HCT116 (cell line): ENCODE data around the gene LRRC2. TPM values are rescaled to one million over a fixed set of nuclear protein-coding genes. Genes with fewer than 3 reads are reported as not detected.

Source experiments
- ATAC-seq: fragments of 200-7000 bp; cut with Tn5 transposase; 2 replicates; pipeline ENCODE4 v1.9.1; 2020; ENCODE audit warnings: mild to moderate bottlenecking, moderate library complexity
- BruUV-seq: library from RNA; stranded (reverse); fragments of 400-500 nt; replicated peaks from 2 replicates; lab custom pipeline; 2021; lab: Mats Ljungman, UMichigan
- CTCF ChIA-PET: fragments of 300-600 bp; sonication (Branson Sonifier 250); formaldehyde crosslinking; loops from one replicate; lab custom pipeline; 2021; ENCODE audit warnings: antibody characterized with exemption; lab: Charles Lee
- POLR2A ChIA-PET: fragments of 300-600, 350-600 bp; sonication (Branson Sonifier 250); formaldehyde crosslinking; loops from one replicate; lab custom pipeline; 2021; ENCODE audit warnings: antibody characterized with exemption; lab: Charles Lee
- RAD21 ChIA-PET, 2 experiments: fragments of 300-600 bp; sonication (Branson Sonifier 250); formaldehyde crosslinking; loops; one replicate each; lab custom pipeline; 2023; ENCODE audit warnings: low total read pairs in 2 of 2; ENCODE audit not compliant: uncharacterized antibody in 2 of 2, unreplicated experiment in 2 of 2, low non-redundant PET in 1 of 2; lab: Charles Lee
- DNase-seq: peaks from one replicate; pipeline ENCODE4 v3.0.0-alpha.2; 2010; ENCODE audit warnings: low read depth, low spot score
- H2AFZ ChIP-seq: fragments of 200-600 bp; shearing (Covaris generic), sonication (generic); 2 replicates; pipeline ENCODE4 v1.6.1; 2017; ENCODE audit warnings: low read depth, mixed run types, mixed read lengths, antibody characterized with exemption, low read length; ENCODE audit not compliant: poor library complexity, severe bottlenecking
- H3K27ac ChIP-seq: 2 replicates; pipeline ENCODE4 v1.5.1; 2012; ENCODE audit warnings: low read depth, low read length
- H3K27me3 ChIP-seq: fragments of 200-600 bp; sonication (generic); 2 replicates; pipeline ENCODE4 v1.6.1; 2016; ENCODE audit warnings: mixed run types, low read length, mixed read lengths; ENCODE audit not compliant: insufficient read depth
- H3K36me3 ChIP-seq, 2 experiments: fragments of 200-500 bp in 1 of 2; fragments of 200-600 bp in 1 of 2; sonication (Bioruptor generic) in 1 of 2; sonication (generic) in 1 of 2; 2 replicates each; pipeline versions ENCODE4 v1.5.1 to v1.6.1; 2014 to 2016; ENCODE audit warnings: low read length in 2 of 2, inconsistent platforms in 1 of 2, mixed read lengths in 1 of 2, mixed run types in 1 of 2; ENCODE audit not compliant: insufficient read depth in 2 of 2, control insufficient read depth in 1 of 2
- H3K4me1 ChIP-seq, 2 experiments: fragments of 200-600 bp in 1 of 2; sonication (generic) in 1 of 2; 2 replicates each; pipeline versions ENCODE4 v1.5.1 to v1.6.1; 2012 to 2017; ENCODE audit warnings: low read length in 2 of 2, inconsistent platforms in 1 of 2, mild to moderate bottlenecking in 1 of 2, mixed read lengths in 1 of 2, mixed run types in 1 of 2, moderate library complexity in 1 of 2; ENCODE audit not compliant: insufficient read depth in 2 of 2, control insufficient read depth in 1 of 2
- H3K4me2 ChIP-seq: fragments of 200-600 bp; sonication (generic); 2 replicates; pipeline ENCODE4 v1.6.1; 2017; ENCODE audit warnings: mixed run types, low read length, mixed read lengths
- H3K4me3 ChIP-seq, 2 experiments: fragments of 200-600 bp in 1 of 2; sonication (generic) in 1 of 2; replicated peaks in 1 of 2; 2 replicates each; pipeline ENCODE4 v1.5.1; 2011 to 2016; ENCODE audit warnings: low read length in 2 of 2, control low read depth in 1 of 2, low read depth in 1 of 2, mild to moderate bottlenecking in 1 of 2, mixed read lengths in 1 of 2, mixed run types in 1 of 2
- H3K79me2 ChIP-seq: fragments of 200-600 bp; sonication (generic); 2 replicates; pipeline ENCODE4 v1.6.1; 2017; ENCODE audit warnings: mild to moderate bottlenecking, mixed run types, low read length, moderate library complexity, mixed read lengths; ENCODE audit not compliant: insufficient read depth
- H3K9ac ChIP-seq: fragments of 200-600 bp; sonication (generic); 2 replicates; pipeline ENCODE4 v1.6.1; 2016; ENCODE audit warnings: low read length, mixed read lengths
- H3K9me2 ChIP-seq: fragments of 200-600 bp; sonication (generic), shearing (Covaris generic); 2 replicates; pipeline ENCODE4 v1.6.1; 2017; ENCODE audit warnings: mixed run types, mild to moderate bottlenecking, moderate library complexity; ENCODE audit not compliant: insufficient read depth
- H3K9me3 ChIP-seq, 2 experiments: fragments of 200-500 bp in 1 of 2; fragments of 200-600 bp in 1 of 2; sonication (Bioruptor generic) in 1 of 2; sonication (generic) in 1 of 2; 2 replicates each; pipeline ENCODE4 v1.6.1; 2014 to 2017; ENCODE audit warnings: low read length in 2 of 2, mixed read lengths in 2 of 2, inconsistent platforms in 1 of 2, low read depth in 1 of 2, mild to moderate bottlenecking in 1 of 2, mixed run types in 1 of 2, moderate library complexity in 1 of 2; ENCODE audit not compliant: control insufficient read depth in 1 of 2, insufficient read depth in 1 of 2
- H4K20me1 ChIP-seq: fragments of 200-600 bp; sonication (generic), shearing (Covaris generic); 2 replicates; pipeline ENCODE4 v1.6.1; 2017; ENCODE audit warnings: mixed run types, mild to moderate bottlenecking, moderate library complexity; ENCODE audit not compliant: insufficient read depth
- ATF3 ChIP-seq: IDR thresholded peaks from 2 replicates; pipeline ENCODE4 v1.6.1; 2012
- CEBPB ChIP-seq: IDR thresholded peaks from 2 replicates; pipeline ENCODE4 v1.6.1; 2012; ENCODE audit warnings: low read depth
- CTCF ChIP-seq, 3 experiments: fragments of 200-600 bp in 1 of 3; sonication (generic) in 1 of 3; IDR thresholded peaks in 2 of 3; conservative IDR thresholded peaks in 1 of 3; 2 replicates each; pipeline ENCODE4 v1.5.1; 2012 to 2017; ENCODE audit warnings: low read depth in 2 of 3, low read length in 2 of 3, antibody characterized with exemption in 1 of 3, borderline replicate concordance in 1 of 3, control low read depth in 1 of 3, mild to moderate bottlenecking in 1 of 3, mixed read lengths in 1 of 3, mixed run types in 1 of 3, moderate library complexity in 1 of 3; ENCODE audit not compliant: insufficient read depth in 1 of 3
- EGR1 ChIP-seq: IDR thresholded peaks from 2 replicates; pipeline ENCODE4 v1.6.1; 2012; ENCODE audit warnings: low read depth
- ELF1 ChIP-seq: IDR thresholded peaks from 2 replicates; pipeline ENCODE4 v1.6.1; 2012; ENCODE audit warnings: low read depth, borderline replicate concordance
- EZH2phosphoT487 ChIP-seq: fragments of 200-600 bp; IDR thresholded peaks from 2 replicates; pipeline ENCODE4 v1.6.1; 2018; ENCODE audit warnings: antibody characterized with exemption, borderline replicate concordance
- FOSL1 ChIP-seq: IDR thresholded peaks from 2 replicates; pipeline ENCODE4 v1.6.1; 2012; ENCODE audit warnings: low read depth
- JUND ChIP-seq: IDR thresholded peaks from 2 replicates; pipeline ENCODE4 v1.6.1; 2012
- MAX ChIP-seq: IDR thresholded peaks from 2 replicates; pipeline ENCODE4 v1.6.1; 2012
- POLR2A ChIP-seq: IDR thresholded peaks from 2 replicates; pipeline ENCODE4 v1.7.0; 2011; ENCODE audit warnings: borderline replicate concordance; ENCODE audit not compliant: insufficient read depth, insufficient read length; ENCODE audit errors: extremely low read depth
- POLR2AphosphoS5 ChIP-seq: IDR thresholded peaks from 2 replicates; pipeline ENCODE4 v1.6.1; 2011; ENCODE audit warnings: mild to moderate bottlenecking, low read depth, low read length, moderate library complexity
- REST ChIP-seq: IDR thresholded peaks from 2 replicates; pipeline ENCODE4 v1.6.1; 2012; ENCODE audit warnings: low read depth
- SIN3A ChIP-seq: IDR thresholded peaks from 2 replicates; pipeline ENCODE4 v1.6.1; 2012; ENCODE audit warnings: low read depth
- TCF7L2 ChIP-seq: IDR thresholded peaks from 2 replicates; pipeline ENCODE4 v1.7.0; 2011; ENCODE audit warnings: borderline replicate concordance, inconsistent platforms; ENCODE audit not compliant: insufficient read depth, insufficient read length; ENCODE audit errors: extremely low read depth
- ZFX ChIP-seq: fragments of 450-650 bp; IDR thresholded peaks from 2 replicates; pipeline ENCODE4 v1.6.1; 2017
- ZNF274 ChIP-seq: fragments of 200-500 bp; sonication (Bioruptor generic); IDR thresholded peaks from 2 replicates; pipeline ENCODE4 v1.6.1; 2014; ENCODE audit warnings: mild to moderate bottlenecking, low read depth, low read length, inconsistent platforms
- intact Hi-C: fragments of 100-400 bp; cut with micrococcal nuclease; formaldehyde crosslinking; loops from 2 replicates; pipeline ENCODE4 v1.10.0; 2022
- total RNA-seq: library from RNA; stranded (reverse); gene quantifications from one replicate; pipeline ENCODE4 v1.2.1, GENCODE V29; 2021; ENCODE audit not compliant: unreplicated experiment
- TF ChIP-seq, protein P1 (sequence below): IDR thresholded peaks from 2 replicates; pipeline ENCODE4 v1.6.1; 2011; ENCODE audit warnings: mild to moderate bottlenecking, low read length, moderate library complexity; ENCODE audit not compliant: insufficient replicate concordance; ENCODE audit errors: extremely low read depth

The LRRC2 gene
- total RNA-seq, 1 experiment from 2014 or later = not detected

DNA sequence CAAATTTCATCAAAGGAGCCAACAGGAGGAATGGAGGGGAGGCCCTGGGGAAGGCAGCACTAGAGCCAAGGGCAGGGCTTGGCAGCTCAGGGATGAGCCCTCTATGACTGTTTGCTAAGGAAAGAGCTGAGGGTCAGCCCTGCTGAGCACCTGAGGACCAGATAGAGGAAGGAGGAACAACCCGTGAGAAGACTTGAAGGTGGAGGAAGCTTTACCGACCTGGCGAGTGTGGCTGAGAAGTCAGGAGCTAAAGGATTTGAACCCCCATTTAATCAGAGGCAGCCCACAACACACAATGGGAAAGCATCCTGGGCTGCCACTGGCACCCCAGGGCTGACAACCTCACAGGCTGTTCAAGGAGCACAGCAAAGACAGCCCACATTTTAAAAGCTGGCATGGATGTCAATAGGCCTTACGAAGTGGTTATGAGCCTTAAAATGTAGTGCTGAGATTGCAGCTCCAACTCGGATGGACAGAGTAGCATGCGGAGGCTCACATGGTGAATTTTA is 20.7 kb upstream of the LRRC2 start:
- TF ChIP-seq, protein P1, sequence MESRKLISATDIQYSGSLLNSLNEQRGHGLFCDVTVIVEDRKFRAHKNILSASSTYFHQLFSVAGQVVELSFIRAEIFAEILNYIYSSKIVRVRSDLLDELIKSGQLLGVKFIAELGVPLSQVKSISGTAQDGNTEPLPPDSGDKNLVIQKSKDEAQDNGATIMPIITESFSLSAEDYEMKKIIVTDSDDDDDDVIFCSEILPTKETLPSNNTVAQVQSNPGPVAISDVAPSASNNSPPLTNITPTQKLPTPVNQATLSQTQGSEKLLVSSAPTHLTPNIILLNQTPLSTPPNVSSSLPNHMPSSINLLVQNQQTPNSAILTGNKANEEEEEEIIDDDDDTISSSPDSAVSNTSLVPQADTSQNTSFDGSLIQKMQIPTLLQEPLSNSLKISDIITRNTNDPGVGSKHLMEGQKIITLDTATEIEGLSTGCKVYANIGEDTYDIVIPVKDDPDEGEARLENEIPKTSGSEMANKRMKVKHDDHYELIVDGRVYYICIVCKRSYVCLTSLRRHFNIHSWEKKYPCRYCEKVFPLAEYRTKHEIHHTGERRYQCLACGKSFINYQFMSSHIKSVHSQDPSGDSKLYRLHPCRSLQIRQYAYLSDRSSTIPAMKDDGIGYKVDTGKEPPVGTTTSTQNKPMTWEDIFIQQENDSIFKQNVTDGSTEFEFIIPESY = no peak
- TF ChIP-seq ELF1 = no peak
- no peak for TF ChIP-seq TCF7L2
- no peak for TF ChIP-seq ATF3
- TF ChIP-seq CEBPB = no peak
- no peak for TF ChIP-seq SIN3A
- no peak for TF ChIP-seq MAX
- no peak for TF ChIP-seq ZFX
- no peak for TF ChIP-seq FOSL1
- TF ChIP-seq REST = no peak
- TF ChIP-seq POLR2A = no peak
- no peak for TF ChIP-seq EGR1
- TF ChIP-seq POLR2AphosphoS5 = no peak
- no peak for TF ChIP-seq JUND
- TF ChIP-seq ZNF274 = no peak
- TF ChIP-seq CTCF (IDR thresholded peaks at IDR 0.05 in 2 of 3, conservative IDR thresholded peaks at IDR 0.05 in 1 of 3; ENCODE audit: borderline replicate concordance in 1 of 3, insufficient read depth in 1 of 3, low read depth in 2 of 3, low read length in 2 of 3) = no peak
- no peak for TF ChIP-seq EZH2phosphoT487
- H3K27me3 ChIP-seq = no peaks in the 10 kb centered on the region
- H3K4me3 ChIP-seq = no peak overlapping the region
- H3K9me2 ChIP-seq = no peaks in the 10 kb centered on the region
- no peak overlapping the region for H3K9ac ChIP-seq
- H3K27ac ChIP-seq = no peak overlapping the region
- RAD21 ChIA-PET = interaction anchor here in 1 of 2 experiments (0.6 kb wide), 1 partner anchor 124 kb away, joined by 3 read pairs; no protein-coding TSS in a partner anchor
- H3K36me3 ChIP-seq = no peaks in the 10 kb centered on the region
- CTCF ChIA-PET = interaction anchor here (1.1 to 1.4 kb wide), 2 partner anchors 43 to 98 kb away, joined by 3 read pairs; no protein-coding TSS in a partner anchor
- no peak overlapping the region for H3K4me2 ChIP-seq
- H3K9me3 ChIP-seq = no peaks in the 10 kb centered on the region
- DNase-seq (no peak), ATAC-seq (no peak)
- no peaks in the 10 kb centered on the region for H3K4me1 ChIP-seq
- no peaks in the 10 kb centered on the region for H4K20me1 ChIP-seq
- no TSS peak for BruUV-seq
- intact Hi-C loops = no loop called here
- POLR2A ChIA-PET = no interaction called here
- no peaks in the 10 kb centered on the region for H3K79me2 ChIP-seq
- no peak overlapping the region for H2AFZ ChIP-seq
